Islet precursor cell (in vitro differentiated cells): ENCODE results near the gene GSK3A.
A peak's percentile ranks its signal among the peaks of the same experiment; 100 is the strongest.
"Not testable (repeated sequence)": the region's sequence is repeated elsewhere in the genome, so short reads cannot be mapped to it uniquely, and the experiment has no call there.

Experiments used
- DNase-seq: peaks from one replicate; pipeline ENCODE4 v3.0.0-alpha.2; 2018

Gene GSK3A

DNA sequence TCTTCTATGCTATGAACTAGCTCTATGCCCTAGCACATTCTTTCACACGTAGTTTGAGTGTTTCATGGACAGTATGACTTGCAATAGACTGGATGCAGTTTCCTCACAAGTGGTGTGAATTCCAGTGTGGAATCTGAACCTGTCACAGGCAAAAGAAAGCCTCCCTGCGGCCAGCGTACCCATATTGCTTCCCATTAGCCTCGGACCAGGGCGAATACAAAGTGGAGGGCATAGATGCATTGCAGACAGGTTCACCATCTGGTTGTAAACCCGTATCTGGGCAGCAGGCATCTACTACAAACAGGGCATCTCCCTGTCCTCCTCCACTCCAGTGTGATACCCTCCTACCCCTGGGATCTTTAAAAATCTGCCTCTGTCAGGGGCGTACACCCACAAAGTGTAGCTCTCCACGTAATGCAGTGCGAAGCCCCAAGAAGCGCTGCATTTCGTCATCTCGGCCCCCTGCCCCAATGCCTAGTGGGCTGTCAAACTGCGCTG lies 25.3 kb upstream of the GSK3A start:
- no peak for DNase-seq

DNA sequence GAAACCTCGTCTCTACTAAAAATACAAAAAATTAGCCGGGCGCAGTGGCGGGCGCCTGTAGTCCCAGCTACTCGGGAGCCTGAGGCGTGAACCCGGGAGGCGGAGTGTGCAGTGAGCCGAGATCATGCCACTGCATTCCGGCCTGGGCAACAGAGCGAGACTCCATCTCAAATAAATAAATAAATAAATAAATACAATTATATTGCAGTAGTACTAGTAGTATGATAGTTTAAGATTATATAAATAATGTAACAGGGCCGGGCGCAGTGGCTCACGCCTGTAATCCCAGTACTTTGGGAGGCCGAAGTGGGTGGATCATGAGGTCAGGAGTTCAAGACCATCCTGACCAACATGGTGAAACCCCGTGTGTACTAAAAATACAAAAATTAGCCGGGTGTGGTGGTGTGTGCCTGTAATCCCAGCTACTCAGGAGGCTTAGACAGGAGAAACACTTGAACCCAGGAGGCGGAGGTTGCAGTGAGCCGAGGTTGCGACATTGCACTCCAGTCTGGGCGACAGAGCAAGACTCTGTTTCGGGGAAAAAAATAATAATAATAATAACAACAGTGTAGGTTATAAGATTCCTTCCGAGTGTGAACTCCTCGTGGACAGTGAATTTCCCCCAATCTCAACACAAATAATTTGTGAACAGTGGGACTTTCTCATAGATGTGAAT lies 24.7 kb upstream of the GSK3A start:
- not testable (repeated sequence) for DNase-seq

DNA sequence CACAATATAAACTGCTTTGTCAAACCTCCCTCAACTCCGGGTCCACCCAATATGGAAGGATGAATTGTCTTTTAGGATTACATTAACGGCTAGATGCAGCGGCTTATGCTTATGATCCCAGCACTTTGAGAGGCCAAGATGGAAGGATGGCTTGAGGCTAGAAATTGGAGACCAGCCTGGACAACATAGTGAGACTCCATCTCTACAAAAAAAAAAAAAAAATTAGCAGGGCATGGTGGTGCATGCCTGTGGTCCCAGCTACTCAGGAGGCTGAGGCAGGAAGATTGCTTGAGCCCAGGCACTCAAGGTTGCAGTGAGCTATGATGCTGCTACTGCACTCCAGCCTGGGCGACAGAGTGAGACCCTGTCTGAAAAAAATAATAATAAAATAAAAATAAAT lies 23.7 kb upstream of the GSK3A start:
- DNase-seq = not testable (repeated sequence)

GRCh38 chr19:42261763-42262162 lies 19.4 kb upstream of the GSK3A start:
- no peak for DNase-seq

DNA sequence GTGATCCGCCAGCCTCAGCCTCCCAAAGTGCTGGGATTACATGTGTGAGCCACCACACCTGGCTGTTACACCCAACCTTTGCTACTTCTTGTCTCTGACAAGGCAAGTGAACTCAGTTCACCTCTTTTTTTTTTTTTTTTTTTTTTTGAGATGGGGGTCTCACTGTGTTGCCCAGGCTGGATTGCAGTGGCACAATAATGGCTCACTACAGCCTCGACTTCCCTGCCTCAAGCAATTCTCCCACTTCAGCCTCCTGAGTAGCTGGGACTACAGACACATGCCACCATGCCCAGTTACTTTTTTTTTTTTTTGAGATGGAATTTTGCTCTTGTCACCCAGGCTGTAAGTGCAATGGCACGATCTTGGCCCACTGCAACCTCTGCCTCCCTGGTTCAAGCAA lies 15.4 kb upstream of the GSK3A start:
- not testable (repeated sequence) for DNase-seq

DNA sequence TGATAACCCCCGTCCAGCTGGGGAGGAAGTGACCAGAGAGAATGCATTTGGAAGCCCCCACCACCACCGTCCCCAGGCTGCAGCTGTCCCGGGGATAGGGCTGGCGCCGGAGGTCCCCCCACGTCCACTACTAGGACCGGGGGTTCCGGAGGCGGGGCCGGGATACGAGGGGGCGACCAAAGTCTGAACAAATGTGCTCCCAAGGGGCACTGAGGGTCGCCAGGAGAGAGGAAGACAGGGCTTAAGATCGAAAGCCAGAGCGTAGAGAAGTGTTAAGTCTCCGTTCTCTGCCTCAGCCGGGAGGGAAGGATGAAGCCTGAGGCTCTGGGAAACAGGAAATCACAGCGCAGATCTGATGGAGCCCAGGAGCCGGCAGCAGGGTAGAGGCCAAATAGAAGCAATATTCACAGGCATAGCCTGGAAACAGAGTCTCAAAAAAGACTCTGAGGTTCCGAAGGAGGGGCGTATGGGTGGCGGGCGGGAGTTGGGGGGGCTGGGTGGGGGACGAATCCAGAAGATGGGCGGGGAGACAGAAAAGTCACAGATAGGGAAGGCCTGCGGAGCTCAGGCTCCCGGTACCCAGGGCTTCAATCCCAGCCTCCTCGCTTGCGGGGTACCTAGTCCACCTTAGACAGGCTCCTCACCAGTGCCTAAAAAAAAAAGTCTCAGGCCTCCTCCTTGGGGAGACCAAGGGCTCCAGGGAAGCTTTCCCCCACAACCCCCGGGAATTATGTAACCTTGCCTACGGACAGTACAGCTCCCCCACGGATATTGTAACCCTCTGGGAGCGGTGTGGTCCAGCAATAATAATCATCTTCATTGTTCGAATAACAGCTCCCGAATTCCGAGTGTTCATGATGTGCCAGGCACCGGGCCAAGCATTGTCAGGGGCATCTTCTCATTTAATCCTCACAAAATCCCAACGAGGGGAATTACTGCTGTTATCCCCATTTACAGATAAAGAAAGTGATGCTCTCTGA lies 13.7 kb upstream of the GSK3A start:
- peak; percentile 80 for DNase-seq

GRCh38 chr19:42254850-42255765 lies 12.7 kb upstream of the GSK3A start, which contains the start of gene ERF:
ERF (minus strand) TSS chr19:42255128; CDS start chr19:42254999, 129 bp downstream.
- peak; percentile 96 for DNase-seq

DNA sequence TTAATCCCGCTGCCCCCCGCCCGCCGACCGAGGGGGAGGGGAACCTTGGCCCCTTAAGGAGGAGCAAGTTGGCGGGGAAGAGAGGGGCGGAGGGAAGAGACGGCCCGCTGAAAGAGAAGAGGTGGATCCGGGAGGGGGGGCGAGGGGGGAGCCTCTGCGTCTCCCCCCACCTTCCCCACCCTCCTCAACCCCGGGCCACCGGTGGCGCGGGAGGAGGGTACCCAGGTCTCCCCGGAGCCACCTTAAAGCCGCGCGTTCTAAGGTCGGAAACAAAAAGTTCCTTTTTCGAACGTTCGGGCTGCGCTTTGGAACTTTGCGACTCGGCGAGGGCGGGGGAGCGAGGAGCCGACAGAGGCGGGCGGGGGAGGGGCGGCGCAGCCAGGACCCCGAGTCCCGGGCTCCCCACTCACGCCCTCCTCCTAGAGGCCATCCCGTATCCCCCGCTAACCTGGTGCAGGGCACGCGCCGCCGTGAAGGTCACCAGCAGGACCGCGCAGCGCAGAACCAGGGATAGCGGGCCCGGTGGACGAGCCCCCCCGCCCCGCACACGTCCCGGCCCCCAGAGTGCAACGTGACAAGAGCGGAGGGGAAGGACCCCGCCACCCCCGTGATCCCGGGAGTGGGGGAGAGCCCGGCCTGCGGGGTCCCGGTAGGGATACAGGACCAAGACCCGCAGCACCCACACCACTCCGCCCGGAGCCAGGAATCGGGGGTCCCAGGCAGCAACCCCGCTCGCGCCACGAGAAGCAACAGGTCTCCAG lies 11.9 kb upstream of the GSK3A start:
- DNase-seq = peak; percentile 70

DNA sequence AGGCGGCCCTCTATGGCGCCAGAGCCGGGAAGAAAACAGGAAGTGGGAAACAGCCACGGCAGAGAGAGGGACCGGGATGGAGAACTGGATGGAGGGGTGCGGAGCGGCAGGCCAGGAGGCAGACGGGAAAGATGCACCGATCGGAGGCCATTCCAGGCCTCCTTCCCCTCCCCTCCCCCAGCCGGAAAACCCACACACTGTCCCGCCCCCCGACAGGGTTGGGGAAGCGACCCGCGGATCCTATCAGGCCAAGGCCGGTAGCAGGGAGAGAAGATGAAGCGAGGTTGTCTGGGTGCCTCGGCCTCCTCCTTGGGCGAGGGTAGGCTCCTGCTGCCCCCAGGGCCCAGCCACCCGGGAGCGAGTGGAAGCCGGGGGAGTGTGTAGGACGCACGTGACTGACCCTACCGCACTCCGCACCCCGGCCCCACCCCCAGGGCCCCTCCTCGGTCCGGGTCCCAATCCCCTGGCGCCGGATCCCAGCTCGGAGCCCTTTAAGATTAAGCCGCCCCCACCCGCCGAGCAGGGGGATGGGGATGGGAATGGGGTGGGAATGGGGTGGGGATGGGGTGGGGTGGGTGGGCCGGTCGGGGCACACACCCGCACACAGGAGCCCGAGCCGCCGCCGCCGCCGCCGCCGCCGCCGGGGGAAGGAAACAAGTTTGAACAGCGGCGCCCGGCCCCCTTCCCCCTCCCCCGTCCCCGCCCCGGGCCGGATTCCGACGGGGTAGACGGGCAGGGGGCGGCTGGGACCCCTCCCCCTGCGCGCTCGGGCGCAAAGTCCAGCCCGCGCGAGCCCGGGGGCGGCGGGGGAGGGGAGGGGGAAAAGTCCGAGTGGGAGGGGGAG lies 11.1 kb upstream of the GSK3A start:
- peak; percentile 89 for DNase-seq

DNA sequence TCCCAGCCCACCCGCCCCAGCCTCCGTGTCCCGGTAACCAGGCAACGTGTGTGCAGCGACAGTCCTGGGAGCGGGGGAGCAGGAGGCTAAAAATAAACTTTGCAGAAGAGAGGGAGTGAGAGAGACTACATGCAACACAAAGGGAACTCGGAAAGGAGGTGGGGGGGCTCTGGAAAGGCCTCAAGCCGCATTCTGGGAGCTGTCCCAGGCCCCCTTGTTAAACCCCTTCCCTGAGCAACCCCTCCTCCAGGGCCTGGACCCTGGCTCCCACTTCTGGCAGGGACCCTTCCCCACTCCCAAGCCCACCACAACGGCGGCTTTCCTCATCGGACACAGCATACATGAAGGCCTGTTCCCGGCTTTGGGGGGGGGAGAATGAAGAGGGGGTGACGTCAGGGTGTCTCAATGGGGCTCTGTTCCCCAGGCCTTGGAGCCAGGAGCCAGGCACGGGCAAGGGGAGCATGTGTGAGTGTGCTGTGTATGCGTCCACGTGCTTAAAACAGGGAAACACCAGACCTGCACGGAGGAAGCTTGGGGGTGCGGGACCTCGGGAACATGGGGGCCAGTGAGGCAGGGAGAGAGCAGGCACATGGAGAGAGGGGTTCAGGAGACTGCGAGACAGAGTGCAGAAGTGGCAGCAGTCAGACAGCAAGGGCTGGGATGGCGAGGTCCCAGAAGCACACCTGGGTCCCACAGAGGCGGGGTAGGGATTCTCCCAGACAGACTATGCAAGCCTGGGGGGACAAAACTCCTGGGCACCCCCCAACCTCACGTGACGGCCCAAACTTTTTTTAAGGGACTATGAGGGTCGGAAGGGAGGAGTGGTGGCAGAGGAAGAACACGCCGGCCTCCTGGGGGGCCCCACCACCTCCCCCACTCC lies 10.2 kb upstream of the GSK3A start:
- no peak for DNase-seq

DNA sequence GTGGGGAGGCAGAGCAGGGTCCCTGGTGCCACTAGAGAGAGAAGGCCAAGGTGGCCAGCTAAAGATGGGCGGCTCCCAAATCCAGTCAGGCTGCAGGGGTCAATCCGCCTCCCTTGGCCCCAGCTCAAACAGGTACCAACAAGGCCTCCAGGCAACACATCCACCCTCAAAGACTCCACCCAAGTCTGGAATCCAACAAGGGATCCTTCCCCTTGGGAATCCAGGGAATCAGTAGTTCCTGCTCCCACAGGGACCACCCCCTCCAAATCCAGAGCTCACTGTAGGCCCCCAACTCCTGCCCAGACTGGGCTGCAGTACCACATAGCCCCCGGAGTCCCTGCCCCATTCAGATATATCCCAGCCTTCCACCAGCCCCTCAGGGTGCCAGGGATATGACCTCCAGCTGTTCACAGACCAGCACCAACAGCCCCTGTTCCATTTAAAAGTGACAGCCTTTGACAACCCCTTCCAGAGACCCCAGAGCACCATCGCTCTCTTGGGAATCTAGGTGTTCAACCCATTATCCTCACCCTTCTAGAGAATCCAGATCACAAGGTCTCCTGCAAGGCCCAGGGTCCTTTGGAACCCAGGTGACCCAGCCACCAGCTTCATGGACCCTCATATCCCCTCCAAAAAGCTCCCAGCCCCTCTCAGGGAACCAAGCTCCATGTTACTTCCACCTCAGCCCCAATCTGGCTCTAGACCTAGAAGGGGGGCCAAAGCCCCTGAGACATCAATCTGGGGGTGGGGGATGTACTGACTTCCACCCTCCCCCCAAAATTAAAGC lies 9.4 kb upstream of the GSK3A start:
- no peak for DNase-seq

DNA sequence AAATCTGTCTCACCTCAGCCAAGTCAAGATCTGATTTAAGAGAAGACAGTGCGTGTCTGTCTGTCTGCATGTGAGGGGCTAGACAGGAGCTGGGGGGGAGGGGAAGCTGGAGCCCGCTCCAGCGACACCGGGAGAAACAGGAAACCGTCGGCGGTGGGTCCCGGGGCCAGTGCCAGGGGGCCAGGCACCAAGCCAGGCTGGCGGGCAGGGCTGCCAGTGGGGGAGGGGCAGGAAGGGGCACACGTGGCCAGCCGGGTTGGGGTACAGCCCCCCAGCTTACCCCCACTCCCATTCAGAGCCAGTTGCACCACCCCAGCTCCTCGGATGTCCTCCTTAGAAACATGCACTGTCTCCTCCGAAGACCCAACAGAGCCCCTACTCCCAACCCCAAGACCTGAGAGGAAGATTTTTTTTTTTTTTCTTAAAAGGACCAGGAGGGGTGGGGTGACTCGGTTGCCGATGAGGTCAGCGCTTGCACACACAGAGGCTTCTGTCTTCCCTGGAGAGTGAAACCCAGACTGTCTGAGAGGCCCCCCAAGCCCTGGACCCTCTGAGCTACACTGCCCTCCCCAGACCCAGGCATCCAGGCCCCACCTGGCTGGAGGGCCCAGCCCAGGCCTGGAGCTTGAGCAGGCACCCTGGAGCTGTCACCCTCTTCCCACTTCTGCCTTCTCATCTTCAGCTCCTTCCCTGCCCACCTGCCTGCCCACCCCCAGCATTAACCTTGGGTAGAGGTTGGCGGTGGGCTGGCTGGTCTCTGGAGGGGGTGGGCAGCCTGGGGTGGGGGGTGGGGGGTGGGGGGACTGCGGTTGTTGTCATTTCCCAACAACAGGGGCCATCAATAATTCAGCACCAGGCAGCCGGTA lies 8.5 kb upstream of the GSK3A start:
- no peak for DNase-seq

DNA sequence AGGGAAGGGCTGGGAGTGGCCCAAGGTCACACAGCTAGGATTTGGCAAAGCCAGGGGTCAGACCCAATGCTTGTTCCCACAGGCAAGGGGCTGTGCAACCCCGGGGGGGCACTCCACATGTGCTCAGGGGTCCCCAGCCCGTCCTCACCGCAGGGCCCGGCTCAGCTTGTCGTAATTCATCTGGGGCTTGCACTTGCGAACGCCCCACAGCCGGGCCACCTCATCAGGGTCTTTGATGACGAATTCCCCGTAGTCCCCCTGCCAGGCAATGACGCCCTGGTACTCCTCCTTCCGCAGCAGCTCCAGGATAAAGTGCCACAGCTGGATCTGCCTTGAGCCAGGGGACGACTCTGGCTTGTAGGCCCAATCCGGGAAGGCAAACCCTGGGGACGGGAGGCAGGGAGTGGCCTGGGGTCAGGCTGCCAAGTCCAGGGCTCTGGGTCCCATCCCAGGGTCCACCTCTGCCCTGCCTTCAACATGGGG lies 7.8 kb upstream of the GSK3A start:
- DNase-seq = no peak

GRCh38 chr19:42249769-42250168 lies 7.4 kb upstream of the GSK3A start:
- no peak for DNase-seq

DNA sequence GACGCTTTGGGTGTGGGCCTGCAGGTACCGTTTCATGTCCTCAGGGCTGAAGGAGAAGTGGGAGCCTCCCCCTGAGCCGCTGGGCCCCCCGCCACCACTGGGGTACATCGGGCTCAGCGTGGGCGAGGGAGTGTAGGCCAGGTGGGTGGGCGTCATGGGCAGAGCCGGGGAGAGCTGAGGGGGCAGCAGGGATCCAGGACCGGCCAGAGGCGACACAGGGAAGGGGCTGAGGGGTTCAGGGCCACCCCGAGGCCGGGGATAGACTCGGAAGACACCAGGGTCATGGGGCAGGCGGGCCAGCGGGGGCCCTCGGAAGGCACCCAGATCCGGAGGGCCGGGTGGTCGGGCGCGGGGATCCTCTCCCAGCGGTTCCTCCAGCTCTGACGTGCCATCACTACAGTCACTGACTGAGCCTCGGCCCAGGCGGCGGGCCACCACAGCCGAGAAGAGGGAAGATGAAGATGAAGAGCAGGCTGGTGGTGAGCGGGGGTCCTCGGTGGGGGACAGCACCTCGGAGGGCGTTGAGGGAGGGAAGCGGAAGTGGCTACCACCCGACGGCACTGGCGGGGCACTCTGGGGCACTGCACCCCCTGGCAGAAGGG lies 6.8 kb upstream of the GSK3A start:
- DNase-seq = no peak

- no peak for DNase-seq
These were observed 6.1 kb upstream of the GSK3A start for GRCh38 chr19:42248270-42249148.
